Coronary artery (tissue), 2 donors: Measurements from ENCODE around the gene PREP.
A peak's percentile ranks its signal among the peaks of the same experiment; 100 is the strongest.

Experiments used
- DNase-seq: peaks from one replicate; pipeline ENCODE4 v3.0.0-alpha.2; 2017; ENCODE audit warnings: low spot score
- H3K27ac ChIP-seq, 2 donors: fragments of 200-600 bp; sonication (generic); one replicate each; pipeline ENCODE4 v1.5.1; 2016 to 2019
- H3K4me3 ChIP-seq: fragments of 200-600 bp; sonication (generic); 2 replicates; pipeline ENCODE4 v1.5.1; 2016; ENCODE audit warnings: mild to moderate bottlenecking, moderate library complexity
- CTCF ChIP-seq: fragments of 200-600 bp; sonication (generic); IDR thresholded peaks from one replicate; pipeline ENCODE4 v1.5.1; 2019; ENCODE audit warnings: antibody characterized with exemption

Gene PREP

GRCh38 chr6:105402939-105403935 lies at the start of gene PREP:
TSS of gene PREP (minus strand) at chr6:105403082. CDS start at chr6:105402891, 191 bp downstream.
- DNase-seq, result peak; percentile 85
- peak; percentile 72 for TF ChIP-seq CTCF

GRCh38 chr6:105452376-105452775 lies 49.5 kb upstream of the PREP start:
- no peak for TF ChIP-seq CTCF
- no peak for DNase-seq
- no peak overlapping the region for H3K27ac ChIP-seq
- H3K4me3 ChIP-seq, result no peak overlapping the region

More at GRCh38 chr6:105402939-105403935, at the start of gene PREP:
- H3K27ac ChIP-seq, result peak within 1 kb of the TSS; percentile 60 to 90
- H3K4me3 ChIP-seq, result peak within 1 kb of the TSS; percentile 98

GRCh38 chr6:105449756-105450390 lies 47.0 kb upstream of the PREP start:
- DNase-seq, result no peak
- Histone ChIP-seq H3K4me3 (no peak overlapping the region), H3K27ac (no peak overlapping the region)
- TF ChIP-seq CTCF, result no peak

- no peak for TF ChIP-seq CTCF
- no peak for DNase-seq
- Histone ChIP-seq H3K4me3 (no peak overlapping the region), H3K27ac (no peak overlapping the region)
These were observed 42.6 kb upstream of the PREP start for GRCh38 chr6:105445481-105445880.

GRCh38 chr6:105443941-105444340 lies 41.1 kb upstream of the PREP start:
- no peak for TF ChIP-seq CTCF

GRCh38 chr6:105442369-105442768 lies 39.5 kb upstream of the PREP start:
- Histone ChIP-seq H3K27ac (no peak overlapping the region), H3K4me3 (no peak overlapping the region)
- no peak for DNase-seq
- TF ChIP-seq CTCF, result no peak

More at GRCh38 chr6:105443941-105444340, 41.1 kb upstream of the PREP start:
- no peak overlapping the region for H3K27ac ChIP-seq
- no peak for DNase-seq
- no peak overlapping the region for H3K4me3 ChIP-seq
